SIG-M5 treated with dmso at 0.1 percent for 504 hours (cell line): Measurements from ENCODE around the gene SLC8B1.

ENCODE experiments used
- DNase-seq: peaks from one replicate; lab custom pipeline; 2025; ENCODE audit not compliant: unreplicated experiment; lab: John Stamatoyannopoulos, UW

SLC8B1 gene

GRCh38 chr12:113325916-113326315, 9.0 kb downstream of the SLC8B1 start:
- DNase-seq, result no peak

GRCh38 chr12:113322343-113322742, 12.6 kb downstream of the SLC8B1 start:
- peak; percentile 72 for DNase-seq

- DNase-seq, result no peak
These were observed 14.5 kb downstream of the SLC8B1 start for GRCh38 chr12:113320401-113320800.

GRCh38 chr12:113318900-113319628, 15.8 kb downstream of the SLC8B1 start:
- no peak for DNase-seq

GRCh38 chr12:113318046-113318656, 16.8 kb downstream of the SLC8B1 start:
- DNase-seq, result no peak

- DNase-seq, result no peak
These were observed 17.8 kb downstream of the SLC8B1 start for GRCh38 chr12:113317122-113317521.

GRCh38 chr12:113316155-113316554, 18.8 kb downstream of the SLC8B1 start:
- no peak for DNase-seq

GRCh38 chr12:113315358-113315757, 19.6 kb downstream of the SLC8B1 start:
- DNase-seq, result no peak

- DNase-seq, result no peak
These were observed 20.8 kb downstream of the SLC8B1 start for GRCh38 chr12:113314121-113314529.

- peak; percentile 27 for DNase-seq
These were observed 24.4 kb downstream of the SLC8B1 start for GRCh38 chr12:113310489-113310888.

- no peak for DNase-seq
These were observed 28.5 kb downstream of the SLC8B1 start for GRCh38 chr12:113306382-113306781.

- no peak for DNase-seq
These were observed 29.5 kb downstream of the SLC8B1 start for GRCh38 chr12:113305281-113305856.

GRCh38 chr12:113302886-113303640, 31.8 kb downstream of the SLC8B1 start:
- peak; percentile 19 for DNase-seq

GRCh38 chr12:113302466-113302865, 32.4 kb downstream of the SLC8B1 start:
- no peak for DNase-seq

GRCh38 chr12:113301811-113302210, 33.1 kb downstream of the SLC8B1 start:
- no peak for DNase-seq

- peak; percentile 31 for DNase-seq
These were observed 35.2 kb downstream of the SLC8B1 start for GRCh38 chr12:113299619-113300237.

GRCh38 chr12:113298861-113299545, 35.9 kb downstream of the SLC8B1 start:
- no peak for DNase-seq

GRCh38 chr12:113298472-113298817, 36.5 kb downstream of the SLC8B1 start:
- no peak for DNase-seq

GRCh38 chr12:113297621-113298471, 37.1 kb downstream of the SLC8B1 start:
- DNase-seq, result no peak

- no peak for DNase-seq
These were observed 37.7 kb downstream of the SLC8B1 start for GRCh38 chr12:113297214-113297587.
